KMS-11 (cell line): ENCODE results near the gene ITSN1.

Experiments
- H2AFZ ChIP-seq: fragments of 200-600 bp; sonication (generic); 2 replicates; pipeline ENCODE4 v1.6.1; 2016; ENCODE audit warnings: antibody characterized with exemption, mixed run types, low read depth
- H3K27ac ChIP-seq: fragments of 200-600 bp; sonication (generic); 2 replicates; pipeline ENCODE4 v1.6.1; 2016; ENCODE audit warnings: mild to moderate bottlenecking, mixed run types
- H3K27me3 ChIP-seq: fragments of 200-600 bp; sonication (generic); 2 replicates; pipeline ENCODE4 v1.6.1; 2017; ENCODE audit warnings: mild to moderate bottlenecking, low read depth, mixed run types, moderate library complexity; ENCODE audit not compliant: insufficient read depth
- H3K36me3 ChIP-seq: fragments of 200-600 bp; sonication (generic); 2 replicates; pipeline ENCODE4 v1.6.1; 2017; ENCODE audit warnings: mild to moderate bottlenecking, mixed run types; ENCODE audit not compliant: insufficient read depth
- H3K4me1 ChIP-seq: fragments of 200-600 bp; sonication (generic); 2 replicates; pipeline ENCODE4 v1.6.1; 2016; ENCODE audit warnings: mild to moderate bottlenecking, low read depth, mixed run types; ENCODE audit not compliant: poor library complexity, severe bottlenecking
- H3K4me2 ChIP-seq: fragments of 200-600 bp; sonication (generic); 2 replicates; pipeline ENCODE4 v1.7.0; 2016; ENCODE audit warnings: mild to moderate bottlenecking, mixed run types
- H3K4me3 ChIP-seq: fragments of 200-600 bp; sonication (generic); IDR thresholded peaks from 2 replicates; pipeline ENCODE4 v1.6.1; 2017; ENCODE audit warnings: low read depth, low read length, mixed read lengths; ENCODE audit not compliant: insufficient read depth
- H3K79me2 ChIP-seq: fragments of 200-600 bp; sonication (generic); 2 replicates; pipeline ENCODE4 v1.6.1; 2016; ENCODE audit warnings: low read depth, mixed run types; ENCODE audit not compliant: insufficient read depth
- H3K9ac ChIP-seq: fragments of 200-600 bp; sonication (generic); 2 replicates; pipeline ENCODE4 v1.6.1; 2016; ENCODE audit warnings: mild to moderate bottlenecking, mixed run types
- H4K20me1 ChIP-seq: fragments of 200-600 bp; sonication (generic); 2 replicates; pipeline ENCODE4 v1.6.1; 2016; ENCODE audit warnings: mild to moderate bottlenecking, mixed run types; ENCODE audit not compliant: insufficient read depth
- TF ChIP-seq, protein P1 (sequence below): fragments of 200-600 bp; sonication (generic); conservative IDR thresholded peaks from 2 replicates; pipeline ENCODE4 v1.6.1; 2017; ENCODE audit warnings: low read depth, mild to moderate bottlenecking, antibody characterized with exemption, low read length, moderate library complexity, mixed read lengths

ITSN1 gene

DNA sequence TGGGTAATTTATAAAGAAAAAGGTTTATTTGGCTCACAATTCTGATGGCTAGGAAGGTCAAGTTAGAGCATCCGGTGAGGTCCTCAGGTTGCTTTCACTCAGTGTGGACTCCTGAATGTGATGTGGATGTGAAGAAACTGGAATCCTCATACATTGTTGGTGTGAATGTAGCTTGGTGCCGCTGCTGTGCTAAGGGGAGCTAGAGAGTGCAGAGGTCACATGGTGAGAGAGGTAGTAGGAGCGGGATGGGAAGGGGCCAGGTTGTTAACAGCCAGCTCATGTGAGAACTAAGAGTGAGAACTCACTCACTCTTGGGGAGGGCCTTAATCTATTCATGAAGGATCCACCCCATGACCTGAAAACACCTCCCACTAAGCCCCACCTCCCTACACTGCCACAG lies 21.8 kb downstream of the ITSN1 start:
- Histone ChIP-seq H3K4me1 (no peaks in the 10 kb centered on the region), H3K9ac (no peak overlapping the region), H2AFZ (no peak overlapping the region), H3K27ac (no peak overlapping the region), H3K4me3 (no peak overlapping the region), H3K27me3 (no peaks in the 10 kb centered on the region), H3K79me2 (no peaks in the 10 kb centered on the region; the same call in 1 of the 2 replicates), H4K20me1 (no peaks in the 10 kb centered on the region), H3K4me2 (no peak overlapping the region), H3K36me3 (no peaks in the 10 kb centered on the region)
- TF ChIP-seq, protein P1, sequence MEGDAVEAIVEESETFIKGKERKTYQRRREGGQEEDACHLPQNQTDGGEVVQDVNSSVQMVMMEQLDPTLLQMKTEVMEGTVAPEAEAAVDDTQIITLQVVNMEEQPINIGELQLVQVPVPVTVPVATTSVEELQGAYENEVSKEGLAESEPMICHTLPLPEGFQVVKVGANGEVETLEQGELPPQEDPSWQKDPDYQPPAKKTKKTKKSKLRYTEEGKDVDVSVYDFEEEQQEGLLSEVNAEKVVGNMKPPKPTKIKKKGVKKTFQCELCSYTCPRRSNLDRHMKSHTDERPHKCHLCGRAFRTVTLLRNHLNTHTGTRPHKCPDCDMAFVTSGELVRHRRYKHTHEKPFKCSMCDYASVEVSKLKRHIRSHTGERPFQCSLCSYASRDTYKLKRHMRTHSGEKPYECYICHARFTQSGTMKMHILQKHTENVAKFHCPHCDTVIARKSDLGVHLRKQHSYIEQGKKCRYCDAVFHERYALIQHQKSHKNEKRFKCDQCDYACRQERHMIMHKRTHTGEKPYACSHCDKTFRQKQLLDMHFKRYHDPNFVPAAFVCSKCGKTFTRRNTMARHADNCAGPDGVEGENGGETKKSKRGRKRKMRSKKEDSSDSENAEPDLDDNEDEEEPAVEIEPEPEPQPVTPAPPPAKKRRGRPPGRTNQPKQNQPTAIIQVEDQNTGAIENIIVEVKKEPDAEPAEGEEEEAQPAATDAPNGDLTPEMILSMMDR: no peak

GRCh38 chr21:33666153-33666552 lies 23.9 kb downstream of the ITSN1 start:
- Histone ChIP-seq H4K20me1 (no peaks in the 10 kb centered on the region), H3K9ac (no peak overlapping the region), H3K27ac (no peak overlapping the region), H3K79me2 (no peaks in the 10 kb centered on the region), H3K36me3 (no peaks in the 10 kb centered on the region), H3K4me3 (no peak overlapping the region), H3K4me2 (no peak overlapping the region), H3K27me3 (no peaks in the 10 kb centered on the region), H2AFZ (no peak overlapping the region), H3K4me1 (no peaks in the 10 kb centered on the region)
- TF ChIP-seq, protein P1: no peak

- Histone ChIP-seq H4K20me1 (no peaks in the 10 kb centered on the region), H3K36me3 (no peaks in the 10 kb centered on the region), H2AFZ (no peak overlapping the region), H3K4me2 (no peak overlapping the region), H3K27me3 (no peaks in the 10 kb centered on the region), H3K9ac (no peak overlapping the region), H3K4me1 (no peaks in the 10 kb centered on the region), H3K79me2 (no peaks in the 10 kb centered on the region), H3K27ac (no peak overlapping the region), H3K4me3 (no peak overlapping the region)
- TF ChIP-seq, protein P1: no peak
Observed at GRCh38 chr21:33667636-33668035, 25.3 kb downstream of the ITSN1 start.

GRCh38 chr21:33668180-33668579 lies 25.9 kb downstream of the ITSN1 start:
- H3K4me3 ChIP-seq: no peak overlapping the region
- no peaks in the 10 kb centered on the region for H3K36me3 ChIP-seq
- no peaks in the 10 kb centered on the region for H3K79me2 ChIP-seq
- H3K4me2 ChIP-seq: no peak overlapping the region
- no peak overlapping the region for H3K9ac ChIP-seq
- TF ChIP-seq, protein P1: no peak
- no peak overlapping the region for H2AFZ ChIP-seq
- H4K20me1 ChIP-seq: no peaks in the 10 kb centered on the region
- H3K27ac ChIP-seq: no peak overlapping the region
- H3K27me3 ChIP-seq: no peaks in the 10 kb centered on the region
- no peaks in the 10 kb centered on the region for H3K4me1 ChIP-seq
